CD1c-positive myeloid dendritic cell (primary cell): ENCODE results near the gene IL1F10.

Experiments
- DNase-seq: peaks from one replicate; pipeline ENCODE4 v3.0.0-alpha.2; 2016; ENCODE audit errors: extremely low spot score

IL1F10 gene

DNA sequence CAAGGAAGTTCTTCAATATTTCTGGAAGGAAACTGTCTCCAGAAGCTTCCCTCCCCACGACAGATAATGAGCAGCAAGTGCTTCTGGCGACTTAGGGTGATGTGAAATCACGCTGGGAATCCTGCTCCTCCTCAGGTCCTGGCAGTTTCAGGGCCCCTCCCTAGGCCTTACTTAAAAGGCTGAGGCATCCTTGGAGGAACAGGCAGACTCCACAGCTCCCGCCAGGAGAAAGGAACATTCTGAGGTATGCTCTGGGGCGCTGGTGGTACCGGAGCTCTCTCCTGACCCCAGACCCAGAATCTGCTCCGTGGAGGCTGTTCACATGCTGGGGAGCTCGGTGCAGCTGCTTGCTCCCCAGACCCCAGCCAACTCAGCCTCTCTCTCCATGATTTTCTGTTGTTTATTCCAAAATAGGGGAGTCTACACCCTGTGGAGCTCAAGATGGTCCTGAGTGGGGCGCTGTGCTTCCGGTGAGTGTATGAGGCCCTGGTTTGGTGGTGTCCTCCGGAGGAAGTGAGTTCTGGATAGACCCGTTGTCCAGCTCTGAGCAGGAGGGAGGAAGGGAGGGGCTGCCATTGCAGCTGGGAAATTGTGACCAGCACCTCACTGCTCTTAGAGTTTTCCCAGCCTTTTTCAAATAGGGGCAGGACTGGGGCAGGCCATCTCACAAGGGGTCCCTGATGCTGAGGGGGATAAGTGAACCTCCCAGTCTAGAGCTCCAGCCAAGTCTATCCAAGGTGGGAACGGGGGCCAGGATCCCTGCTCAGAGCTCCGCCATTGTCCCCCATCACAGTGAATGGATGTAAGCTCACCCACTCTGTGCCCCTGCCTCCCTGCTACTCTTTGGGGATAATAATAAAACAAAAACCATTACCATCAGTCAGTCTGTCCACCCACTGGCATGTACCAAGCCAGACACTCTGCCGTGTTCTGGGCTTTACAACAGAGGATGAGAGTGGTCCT, 8.5 kb upstream of the IL1F10 start, which contains the start of gene IL36RN:
Gene IL36RN (plus strand): TSS at position 201 of the 963 bp plus-strand sequence. CDS start 241 bp downstream, at position 442.
- DNase-seq: no peak

GRCh38 chr2:113060396-113060795, 7.4 kb upstream of the IL1F10 start:
- DNase-seq: no peak

DNA sequence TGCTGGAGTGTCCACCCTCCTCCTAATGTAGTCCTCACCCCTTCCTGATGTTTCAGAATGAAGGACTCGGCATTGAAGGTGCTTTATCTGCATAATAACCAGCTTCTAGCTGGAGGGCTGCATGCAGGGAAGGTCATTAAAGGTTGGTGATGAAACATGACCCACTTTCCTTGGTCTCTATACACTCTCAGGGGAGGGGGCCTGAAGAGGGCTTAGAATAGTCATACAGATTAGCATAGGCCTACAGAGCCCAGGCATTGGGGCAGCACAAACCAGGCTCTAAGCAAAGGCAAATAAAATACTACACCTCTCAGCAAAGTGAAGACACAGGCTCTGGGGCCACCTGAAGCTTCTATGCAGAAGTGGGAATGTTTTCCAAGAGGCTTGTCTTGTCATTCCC, 7.0 kb upstream of the IL1F10 start:
- no peak for DNase-seq

DNA sequence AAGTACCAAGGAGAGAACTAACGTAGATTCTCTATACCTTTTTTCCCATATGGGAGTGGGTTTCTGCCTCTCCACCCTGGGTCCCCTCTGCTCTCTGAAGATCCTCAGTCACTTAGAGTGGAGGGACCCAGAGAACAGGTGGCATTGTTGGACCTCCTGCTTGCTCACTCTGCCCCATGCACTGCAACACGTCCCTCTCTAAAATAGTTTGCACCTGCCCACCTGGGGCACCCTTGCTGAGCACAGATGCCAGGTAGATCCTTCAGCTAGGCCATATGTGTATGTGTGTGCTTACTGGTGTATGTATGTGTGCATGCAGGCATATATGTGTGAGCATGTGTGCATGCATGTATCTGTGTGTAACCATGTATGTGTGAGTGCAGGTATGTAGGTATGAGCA, 6.5 kb upstream of the IL1F10 start:
- no peak for DNase-seq

GRCh38 chr2:113061896-113062770, 5.6 kb upstream of the IL1F10 start:
- DNase-seq: no peak

- no peak for DNase-seq
These were observed 3.5 kb upstream of the IL1F10 start for GRCh38 chr2:113064281-113064680.

DNA sequence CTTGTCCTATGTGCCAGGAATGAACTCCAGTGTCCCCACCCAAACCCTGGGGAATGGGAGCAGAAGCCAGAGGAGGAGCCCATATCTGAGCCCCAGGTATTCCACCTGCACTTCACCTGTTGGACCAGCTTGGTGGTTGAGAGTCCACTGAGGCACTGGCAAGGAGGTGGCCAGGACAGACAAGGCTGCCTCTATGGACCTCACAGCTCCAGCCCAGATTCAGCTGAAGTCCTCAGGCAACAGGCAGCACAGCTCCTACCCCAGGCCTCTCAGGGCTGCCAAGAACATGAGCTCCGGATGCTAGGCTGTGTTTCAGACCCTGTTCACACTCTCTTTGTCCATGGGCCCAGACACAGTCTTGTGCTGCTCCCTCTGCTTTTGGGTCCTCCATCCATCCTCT, 2.9 kb upstream of the IL1F10 start:
- DNase-seq: no peak

DNA sequence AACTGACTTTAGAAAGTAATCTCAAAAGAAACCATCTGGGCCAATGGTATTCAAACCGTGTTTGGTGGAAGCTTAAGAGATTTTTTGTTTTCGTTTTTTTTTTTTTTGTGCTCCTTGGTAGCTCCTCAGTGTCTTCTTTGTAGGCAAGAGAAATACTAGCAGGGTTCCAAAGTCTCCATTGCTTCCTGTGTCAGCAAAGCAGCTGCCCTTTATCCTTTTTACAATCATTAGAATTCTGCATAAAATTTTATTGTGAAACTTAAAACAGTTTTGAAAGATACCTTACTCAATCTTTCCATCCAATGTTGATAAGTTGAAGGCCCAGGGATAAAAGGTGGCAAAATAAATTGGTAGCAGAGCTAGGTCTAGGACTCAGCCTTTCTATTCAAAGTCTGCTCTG, 479 bp downstream of the IL1F10 start:
- DNase-seq: no peak

- no peak for DNase-seq
These were observed 1.1 kb downstream of the IL1F10 start for GRCh38 chr2:113068706-113069485.

DNA sequence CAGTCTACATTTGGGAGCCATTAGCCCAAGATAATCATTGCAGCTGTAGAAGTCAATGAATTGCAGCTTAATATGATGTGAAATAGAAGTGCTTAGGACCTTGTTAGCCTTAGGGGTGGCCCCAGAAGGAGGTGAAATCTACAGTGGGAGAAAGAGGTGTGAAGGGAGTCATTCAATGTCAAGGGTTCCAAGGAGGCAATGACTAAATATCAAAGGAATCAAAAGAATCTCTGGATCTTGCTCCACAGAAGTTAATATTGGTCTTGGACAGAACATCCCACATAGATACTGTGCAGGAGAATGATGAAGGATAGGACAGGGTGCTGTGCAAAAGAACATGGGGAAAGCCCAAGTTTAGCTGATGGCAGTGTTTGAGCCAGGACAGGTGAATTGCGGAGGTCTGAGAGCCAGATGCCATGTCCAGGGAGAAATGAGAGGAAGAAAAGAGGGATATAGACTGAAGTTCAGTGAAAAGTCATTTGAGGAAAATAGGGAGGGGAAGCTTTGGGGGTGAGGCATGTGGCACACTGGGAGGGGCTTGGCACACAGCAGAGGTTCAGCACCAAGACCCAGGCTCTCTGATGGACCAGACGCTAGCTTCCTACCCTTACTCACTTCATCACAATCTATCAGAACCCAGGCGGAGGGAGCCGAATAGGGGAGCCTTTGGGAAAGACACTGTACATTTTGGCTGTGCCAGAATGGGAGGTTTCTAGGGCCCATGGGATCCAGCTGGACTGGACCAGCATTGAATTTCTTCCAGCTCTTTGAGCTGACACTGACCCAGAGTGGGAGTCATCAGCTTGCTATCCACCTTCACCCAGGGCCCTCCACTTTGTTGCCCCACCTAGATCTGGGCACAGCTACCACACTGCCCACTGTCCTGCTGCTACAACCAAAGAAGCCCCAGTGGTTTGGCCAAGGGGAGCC, 2.2 kb downstream of the IL1F10 start:
- no peak for DNase-seq

DNA sequence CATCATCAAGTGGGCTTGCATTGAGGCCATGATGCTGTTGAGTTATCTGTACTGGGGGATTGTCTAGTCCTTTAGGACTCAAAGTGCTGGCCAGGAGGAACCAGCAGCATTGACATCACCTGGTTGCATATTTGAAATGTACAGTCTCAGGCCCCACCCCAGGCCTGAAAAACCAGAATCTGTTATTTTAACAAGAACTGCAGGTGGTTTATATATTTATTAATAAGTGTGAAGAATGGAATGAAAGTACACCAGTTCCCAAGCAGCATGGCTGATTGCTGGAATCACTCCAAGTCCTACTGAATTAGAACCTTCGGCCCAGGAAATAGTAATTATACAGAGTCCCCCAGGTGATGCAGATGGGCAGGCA, 2.8 kb downstream of the IL1F10 start:
- no peak for DNase-seq

DNA sequence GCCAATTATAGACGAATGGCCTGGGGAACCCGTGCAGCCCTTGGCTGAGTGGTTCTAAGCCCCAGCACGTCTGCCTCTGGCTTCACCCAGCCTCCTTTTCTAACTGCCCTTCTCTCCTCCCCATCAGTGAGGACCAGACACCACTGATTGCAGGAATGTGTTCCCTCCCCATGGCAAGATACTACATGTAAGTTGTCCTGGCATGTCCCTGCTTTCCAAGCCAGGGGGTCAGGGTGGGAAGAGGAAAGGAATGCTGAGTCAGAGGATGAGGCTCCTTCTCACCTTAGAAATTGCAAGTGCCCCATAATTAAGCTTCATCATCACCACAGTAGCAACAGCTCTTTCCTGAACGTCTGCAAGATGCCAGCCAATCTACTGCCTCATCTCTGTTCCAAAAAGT, 4.8 kb downstream of the IL1F10 start:
- DNase-seq: no peak

DNA sequence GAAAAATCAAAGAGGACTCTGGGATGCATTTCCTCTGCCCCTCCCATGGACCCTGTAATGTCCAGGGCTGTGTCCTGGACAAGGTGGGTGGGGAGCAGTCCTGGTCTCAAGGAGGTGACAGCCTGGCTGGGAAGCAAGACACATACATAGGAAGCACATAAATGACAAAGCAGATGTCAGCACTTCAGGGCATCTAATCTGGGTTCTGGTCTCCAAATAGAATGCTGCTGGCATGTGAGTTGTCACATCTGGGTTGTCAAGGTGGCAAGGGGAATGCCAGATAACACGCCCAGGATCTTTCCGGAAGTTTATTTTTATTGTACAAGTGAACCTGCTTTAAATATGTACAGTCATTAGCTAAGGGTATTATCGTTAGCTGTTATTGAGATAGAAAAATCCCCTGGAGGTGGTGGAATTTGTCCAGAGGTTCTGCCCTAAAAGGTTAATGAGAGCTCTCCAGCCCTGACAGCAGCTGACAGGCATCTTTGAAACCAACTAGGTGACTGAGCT, 5.6 kb downstream of the IL1F10 start:
- DNase-seq: no peak

DNA sequence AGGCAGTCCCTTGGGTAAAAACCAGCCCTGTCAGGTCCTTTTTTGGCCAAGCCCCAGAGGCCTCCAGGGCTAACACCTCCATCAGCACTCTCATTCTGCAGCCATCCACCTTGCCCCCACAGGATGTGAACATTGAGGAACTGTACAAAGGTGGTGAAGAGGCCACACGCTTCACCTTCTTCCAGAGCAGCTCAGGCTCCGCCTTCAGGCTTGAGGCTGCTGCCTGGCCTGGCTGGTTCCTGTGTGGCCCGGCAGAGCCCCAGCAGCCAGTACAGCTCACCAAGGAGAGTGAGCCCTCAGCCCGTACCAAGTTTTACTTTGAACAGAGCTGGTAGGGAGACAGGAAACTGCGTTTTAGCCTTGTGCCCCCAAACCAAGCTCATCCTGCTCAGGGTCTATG, 7.3 kb downstream of the IL1F10 start:
- no peak for DNase-seq

DNA sequence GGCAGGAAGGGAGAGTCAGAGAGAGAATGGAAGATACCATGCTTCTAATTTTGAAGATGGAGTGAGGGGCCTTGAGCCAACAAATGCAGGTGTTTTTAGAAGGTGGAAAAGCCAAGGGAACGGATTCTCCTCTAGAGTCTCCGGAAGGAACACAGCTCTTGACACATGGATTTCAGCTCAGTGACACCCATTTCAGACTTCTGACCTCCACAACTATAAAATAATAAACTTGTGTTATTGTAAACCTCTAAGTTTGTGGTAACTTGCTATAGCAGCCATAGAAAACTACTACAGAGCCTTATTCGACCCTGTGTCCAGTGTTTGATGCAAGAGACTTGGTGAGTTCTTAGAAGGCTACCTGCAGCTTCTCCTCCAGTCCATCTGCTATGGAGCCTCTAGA, 7.8 kb downstream of the IL1F10 start:
- no peak for DNase-seq

GRCh38 chr2:113076954-113077669, 9.3 kb downstream of the IL1F10 start:
- DNase-seq: no peak

GRCh38 chr2:113077921-113078320, 10.2 kb downstream of the IL1F10 start:
- DNase-seq: no peak

- DNase-seq: no peak
These were observed 10.6 kb downstream of the IL1F10 start for GRCh38 chr2:113078350-113078839.

- no peak for DNase-seq
These were observed 11.4 kb downstream of the IL1F10 start for GRCh38 chr2:113079131-113079530.

DNA sequence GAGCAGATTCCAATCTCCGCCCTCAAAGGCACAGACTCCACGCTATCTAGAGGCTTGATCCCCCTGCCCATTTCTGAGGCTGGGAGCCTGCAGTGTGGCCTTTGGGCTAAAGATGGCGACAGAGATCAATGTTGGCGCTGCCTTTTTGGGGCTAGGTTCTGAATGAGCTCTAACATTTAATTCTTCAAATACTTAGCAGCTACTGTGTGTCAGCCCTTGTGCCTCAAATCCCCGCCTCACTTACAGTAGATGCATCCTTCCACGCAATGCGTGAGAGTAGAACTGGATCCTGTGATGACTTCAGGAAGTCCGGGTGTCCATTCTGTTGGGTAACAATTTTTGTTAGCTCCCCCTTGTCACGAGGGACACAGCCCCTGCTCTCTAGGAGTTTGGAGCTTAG, 12.4 kb downstream of the IL1F10 start:
- peak; percentile 79 for DNase-seq
